ENCODE measurements around the gene PROKR2.

PROKR2 gene

DNA sequence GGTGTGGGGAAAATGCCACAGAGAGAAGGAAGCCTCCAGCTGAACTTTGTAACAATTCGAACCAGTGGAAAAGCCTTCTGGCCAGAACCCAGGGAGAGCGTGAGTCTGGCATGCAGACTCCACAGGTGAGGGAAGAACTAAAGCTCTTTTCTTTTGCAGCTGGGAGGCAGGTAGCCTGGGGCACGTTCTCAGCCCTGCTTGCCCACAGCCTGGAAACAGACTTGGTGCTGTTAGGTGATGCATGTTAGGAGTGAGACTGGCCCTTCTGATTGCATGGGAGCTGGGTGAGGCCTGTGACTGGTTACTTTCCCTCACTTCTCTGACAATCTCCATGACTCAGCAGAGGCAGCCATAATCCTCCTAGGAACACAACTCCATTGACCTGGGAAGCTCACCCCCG is 34.2 kb downstream of the PROKR2 start:
- no peak for DNase-seq (ENCODE audit: low read depth)

GRCh38 chr20:5279661-5280060 is 37.1 kb downstream of the PROKR2 start:
- no peak for DNase-seq (ENCODE audit: low read depth)

DNA sequence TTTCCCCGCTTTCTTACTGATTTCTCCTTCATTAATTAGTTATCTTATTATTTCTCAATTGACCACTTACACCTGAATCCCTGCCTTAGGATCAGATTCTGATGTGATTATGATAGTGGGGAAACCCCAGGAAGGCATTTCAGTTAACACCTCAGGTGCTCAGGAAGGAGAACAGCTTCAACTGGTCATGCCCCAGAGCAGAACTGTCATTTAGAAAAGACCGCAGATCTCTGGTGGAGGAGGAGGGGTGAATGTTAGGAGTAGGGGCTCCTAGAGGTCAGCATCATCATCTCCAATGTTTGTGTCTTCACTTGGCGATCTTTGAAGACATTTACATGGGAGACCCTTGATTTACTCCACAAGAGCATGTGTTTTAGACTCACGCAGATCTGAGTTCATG is 44.5 kb downstream of the PROKR2 start:
- no peak for DNase-seq (ENCODE audit: low read depth)

DNA sequence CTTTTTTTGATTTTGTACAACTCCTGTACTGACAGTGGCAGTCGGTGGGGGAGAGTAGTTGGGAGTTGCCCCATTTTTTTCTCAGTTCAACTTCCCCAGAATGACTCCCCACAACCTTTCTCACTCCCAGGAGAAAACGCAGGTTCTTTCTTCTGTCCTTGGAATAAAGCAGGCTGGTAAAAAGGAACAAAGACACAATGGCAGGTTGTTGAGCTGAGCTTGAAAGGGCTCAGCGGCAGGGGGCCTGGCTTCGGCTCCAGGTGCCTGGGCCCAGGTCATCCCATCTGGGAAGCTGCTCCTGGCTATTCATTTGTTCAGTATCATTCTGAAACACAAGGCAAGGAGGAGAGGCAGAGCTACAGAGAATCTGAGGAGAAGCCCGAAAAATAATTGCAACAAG is 46.2 kb downstream of the PROKR2 start:
- DNase-seq (ENCODE audit: low read depth) = no peak

DNA sequence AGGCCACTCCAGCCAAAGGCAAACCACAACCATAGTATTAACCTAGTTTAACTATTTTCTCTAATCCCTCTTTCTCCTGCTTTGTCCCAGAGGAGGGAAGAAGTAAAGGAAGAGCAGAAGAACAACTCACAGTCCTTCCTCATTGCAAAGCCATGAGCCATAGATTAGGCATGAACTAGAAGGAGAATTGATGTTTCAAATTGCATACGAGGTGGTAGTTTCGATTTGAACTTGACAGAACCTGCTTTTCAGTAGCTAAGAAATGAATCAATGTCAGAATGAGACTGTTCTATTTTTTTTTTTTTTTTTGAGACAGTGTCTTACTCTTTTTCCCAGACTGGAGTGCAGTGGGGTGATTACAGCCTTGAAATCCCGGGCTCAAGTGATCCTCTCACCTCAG is 48.3 kb downstream of the PROKR2 start:
- DNase-seq (ENCODE audit: low read depth) = no peak

DNA sequence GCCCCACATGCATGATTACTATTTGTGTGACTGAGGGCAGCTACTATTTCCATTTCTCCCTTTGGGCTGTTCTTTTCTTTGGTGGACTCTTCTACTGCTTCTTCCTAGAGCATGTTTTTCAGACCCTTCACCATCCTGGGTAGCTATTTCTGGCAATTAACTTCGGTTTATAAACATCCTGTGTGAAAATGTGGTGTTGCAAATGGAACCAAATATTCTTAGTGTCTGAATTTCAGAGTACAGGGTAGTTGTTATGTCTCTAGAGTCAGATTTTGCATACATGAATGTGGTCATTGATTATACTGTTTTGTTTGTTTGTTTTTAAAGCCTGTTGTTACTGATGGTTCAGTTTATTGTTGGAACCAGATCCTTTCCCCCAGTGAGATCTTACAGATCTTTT is 49.7 kb downstream of the PROKR2 start:
- no peak for DNase-seq (ENCODE audit: low read depth)

Measured in ELR (cell line).